ENCODE results near the gene PXMP4. TPM values are rescaled to one million over a fixed set of nuclear protein-coding genes. Genes with fewer than 3 reads are reported as not detected.

Gene PXMP4, protein sequence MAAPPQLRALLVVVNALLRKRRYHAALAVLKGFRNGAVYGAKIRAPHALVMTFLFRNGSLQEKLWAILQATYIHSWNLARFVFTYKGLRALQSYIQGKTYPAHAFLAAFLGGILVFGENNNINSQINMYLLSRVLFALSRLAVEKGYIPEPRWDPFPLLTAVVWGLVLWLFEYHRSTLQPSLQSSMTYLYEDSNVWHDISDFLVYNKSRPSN
- total RNA-seq (2021) (12.2 and 19.1 TPM in 2 replicates), Bru-seq, nascent RNA (percentile 41 among the genes with signal in this experiment), BruChase-seq, experiment 1, labeled RNA remaining after a 2-hour chase (percentile 45 among the genes with signal in this experiment), BruChase-seq, experiment 2, labeled RNA remaining after a 6-hour chase (percentile 51 among the genes with signal in this experiment)
- long read RNA-seq, full-length matches to known transcripts: 15 of 23 reads
- long read RNA-seq, partial matches to known transcripts: 0 of 23 reads
- long read RNA-seq, other reads (novel, unspliced or antisense): 8 of 23 reads

DNA sequence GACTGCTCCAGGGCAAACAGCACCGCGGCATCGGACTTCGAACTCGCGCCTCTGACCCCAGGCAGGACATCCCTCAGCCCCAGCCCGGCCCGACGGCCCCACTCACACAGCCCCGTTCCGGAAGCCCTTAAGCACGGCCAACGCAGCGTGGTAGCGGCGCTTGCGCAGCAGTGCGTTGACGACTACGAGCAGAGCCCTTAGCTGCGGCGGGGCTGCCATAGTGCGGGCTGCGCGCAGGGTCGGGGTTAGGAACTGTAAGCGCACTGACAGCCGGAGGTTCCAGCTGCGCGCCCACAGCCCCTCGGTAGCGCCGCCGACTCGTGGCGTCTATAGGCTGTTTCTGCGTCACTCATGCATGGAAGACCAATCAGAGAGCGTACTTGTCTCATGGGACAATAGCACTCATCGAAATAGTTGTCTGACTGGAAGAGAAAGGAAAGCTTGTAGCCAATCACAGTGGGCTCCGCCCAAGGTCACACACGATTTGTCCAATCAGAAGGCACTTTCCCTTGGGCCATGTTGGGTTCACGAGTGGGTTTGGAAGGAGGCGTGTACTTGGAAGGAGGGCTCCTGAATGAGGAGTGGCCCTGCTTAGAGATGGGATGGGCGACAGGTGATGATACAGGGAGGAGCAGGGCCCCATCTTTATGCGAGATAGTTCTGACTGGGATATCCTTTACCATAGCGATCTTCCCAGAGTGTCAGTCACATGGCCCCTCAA lies at the start of gene PXMP4:
TSS of gene PXMP4 (minus strand) at position 322 of the 721 bp plus-strand sequence. CDS start at position 219, 103 bp downstream.
- no TSS peak for BruUV-seq (replicated peaks)

DNA sequence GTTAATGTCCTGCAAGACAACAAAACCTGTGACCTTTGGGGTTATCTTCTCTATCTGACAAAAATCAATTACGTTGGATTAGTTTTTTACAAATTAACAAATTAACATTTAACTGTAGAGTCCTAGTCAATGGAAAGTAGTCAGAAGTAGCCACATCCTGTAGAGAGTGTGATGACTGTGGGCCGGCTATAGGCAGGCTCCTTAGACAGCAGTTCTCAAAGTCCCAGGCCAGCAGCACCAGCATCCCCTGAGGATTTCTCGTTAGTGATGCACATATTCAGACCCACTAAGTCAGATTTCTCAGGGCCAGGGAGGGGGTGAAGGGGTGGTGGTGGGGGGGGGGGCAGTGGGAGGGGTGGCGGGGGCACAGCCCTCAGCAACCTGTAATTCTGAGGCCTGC lies 48.9 kb upstream of the PXMP4 start:
- Histone ChIP-seq H3K36me3 (ENCODE audit: low read depth) (no peaks in the 10 kb centered on the region), H3F3A (ENCODE audit: insufficient read depth, low read depth) (peaks cover 5% of the 10 kb centered on the region; the same call in 1 of the 2 replicates), H3K4me2 (no peak overlapping the region), H3K9me3 (ENCODE audit: insufficient read depth, low read depth) (no peaks in the 10 kb centered on the region), H3K79me2 (ENCODE audit: low read depth) (no peaks in the 10 kb centered on the region), H3K4me3 (no peak overlapping the region), H3K27ac (no peak overlapping the region), H3K4me1 (replicated peaks; ENCODE audit: insufficient read depth) (no peaks in the 10 kb centered on the region), H3K9me2 (ENCODE audit: insufficient read depth) (no peaks in the 10 kb centered on the region), H4K20me1 (ENCODE audit: insufficient read depth) (no peaks in the 10 kb centered on the region), H2AFZ (no peak overlapping the region), H3K27me3 (ENCODE audit: insufficient read depth, low read depth) (no peaks in the 10 kb centered on the region)
- BruUV-seq (replicated peaks): no TSS peak
- TF ChIP-seq EZH2 (IDR thresholded peaks at IDR 0.05; ENCODE audit: low read depth): no peak
- TF ChIP-seq, protein P1, sequence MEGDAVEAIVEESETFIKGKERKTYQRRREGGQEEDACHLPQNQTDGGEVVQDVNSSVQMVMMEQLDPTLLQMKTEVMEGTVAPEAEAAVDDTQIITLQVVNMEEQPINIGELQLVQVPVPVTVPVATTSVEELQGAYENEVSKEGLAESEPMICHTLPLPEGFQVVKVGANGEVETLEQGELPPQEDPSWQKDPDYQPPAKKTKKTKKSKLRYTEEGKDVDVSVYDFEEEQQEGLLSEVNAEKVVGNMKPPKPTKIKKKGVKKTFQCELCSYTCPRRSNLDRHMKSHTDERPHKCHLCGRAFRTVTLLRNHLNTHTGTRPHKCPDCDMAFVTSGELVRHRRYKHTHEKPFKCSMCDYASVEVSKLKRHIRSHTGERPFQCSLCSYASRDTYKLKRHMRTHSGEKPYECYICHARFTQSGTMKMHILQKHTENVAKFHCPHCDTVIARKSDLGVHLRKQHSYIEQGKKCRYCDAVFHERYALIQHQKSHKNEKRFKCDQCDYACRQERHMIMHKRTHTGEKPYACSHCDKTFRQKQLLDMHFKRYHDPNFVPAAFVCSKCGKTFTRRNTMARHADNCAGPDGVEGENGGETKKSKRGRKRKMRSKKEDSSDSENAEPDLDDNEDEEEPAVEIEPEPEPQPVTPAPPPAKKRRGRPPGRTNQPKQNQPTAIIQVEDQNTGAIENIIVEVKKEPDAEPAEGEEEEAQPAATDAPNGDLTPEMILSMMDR (conservative IDR thresholded peaks at IDR 0.05): no peak
- intact Hi-C loops (cut with micrococcal nuclease; ENCODE audit: unreplicated experiment): no loop called here
- ChIA-PET CTCF (no interaction called here), POLR2A (ENCODE audit: unreplicated experiment) (no interaction called here)
- DNase-seq: no peak

More for the DNA sequence above, at the start of gene PXMP4:
- no peaks in the 10 kb centered on the region for H3K9me2 ChIP-seq (ENCODE audit: insufficient read depth)
- peak within 1 kb of the TSS; percentile 91 for H2AFZ ChIP-seq
- H3K4me2 ChIP-seq: peak within 1 kb of the TSS; percentile 82
- H3F3A ChIP-seq (ENCODE audit: insufficient read depth, low read depth): peaks cover 28% of the 10 kb centered on the region
- H3K36me3 ChIP-seq (ENCODE audit: low read depth): no peaks in the 10 kb centered on the region
- H3K4me3 ChIP-seq: peak within 1 kb of the TSS; percentile 68
- H3K27me3 ChIP-seq (ENCODE audit: insufficient read depth, low read depth): no peaks in the 10 kb centered on the region
- peaks cover 7% of the 10 kb centered on the region; the same call in 1 of the 2 replicates for H3K79me2 ChIP-seq (ENCODE audit: low read depth)
- no peaks in the 10 kb centered on the region for H4K20me1 ChIP-seq (ENCODE audit: insufficient read depth)
- H3K9me3 ChIP-seq (ENCODE audit: insufficient read depth, low read depth): no peaks in the 10 kb centered on the region
- H3K4me1 ChIP-seq (replicated peaks; ENCODE audit: insufficient read depth): peaks cover 32% of the 10 kb centered on the region
- no peak for TF ChIP-seq EZH2 (IDR thresholded peaks at IDR 0.05; ENCODE audit: low read depth)
- TF ChIP-seq, protein P1 (conservative IDR thresholded peaks at IDR 0.05): no peak
- DNase-seq: peak; percentile 88 to 91
- intact Hi-C loops (cut with micrococcal nuclease; ENCODE audit: unreplicated experiment): no loop called here
- POLR2A ChIA-PET (ENCODE audit: unreplicated experiment): interaction anchor here (0.5 to 1.0 kb wide), 6 partner anchors 13 to 272 kb away, joined by 3 to 8 read pairs (median 4); partner anchors contain the start of gene CBFA2T2
- no peak within 1 kb of the TSS for H3K27ac ChIP-seq
- CTCF ChIA-PET: interaction anchor here (0.6 kb wide), 2 partner anchors 11 to 173 kb away, joined by 4 to 6 read pairs; no protein-coding TSS in a partner anchor

DNA sequence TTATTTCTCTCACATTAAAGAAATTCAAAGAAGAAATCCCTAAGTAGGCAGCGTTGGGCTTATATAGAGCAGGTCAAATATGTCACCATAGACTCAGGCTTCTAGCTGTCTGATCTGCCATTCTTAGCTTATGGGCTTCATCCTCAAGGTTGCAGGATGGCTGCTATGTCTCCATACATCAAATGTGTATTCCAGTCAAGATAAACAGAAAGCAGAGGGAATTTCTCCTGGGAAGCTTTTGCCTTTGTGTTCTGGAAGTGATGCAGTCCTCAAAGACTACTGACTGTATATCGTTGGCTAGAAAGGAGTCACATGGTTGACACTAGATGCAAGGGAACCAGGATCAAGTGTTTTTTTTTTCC lies 47.6 kb upstream of the PXMP4 start:
- no peaks in the 10 kb centered on the region for H3K79me2 ChIP-seq (ENCODE audit: low read depth)
- no peak overlapping the region for H3K4me2 ChIP-seq
- no peaks in the 10 kb centered on the region for H3K27me3 ChIP-seq (ENCODE audit: insufficient read depth, low read depth)
- H2AFZ ChIP-seq: no peak overlapping the region
- TF ChIP-seq EZH2 (IDR thresholded peaks at IDR 0.05; ENCODE audit: low read depth): no peak
- TF ChIP-seq, protein P1 (conservative IDR thresholded peaks at IDR 0.05): no peak
- H3K4me3 ChIP-seq: no peak overlapping the region
- no peaks in the 10 kb centered on the region for H3K9me3 ChIP-seq (ENCODE audit: insufficient read depth, low read depth)
- DNase-seq: no peak
- no TSS peak for BruUV-seq (replicated peaks)
- H3K4me1 ChIP-seq (replicated peaks; ENCODE audit: insufficient read depth): no peaks in the 10 kb centered on the region
- H3K36me3 ChIP-seq (ENCODE audit: low read depth): no peaks in the 10 kb centered on the region
- ChIA-PET CTCF (no interaction called here), POLR2A (ENCODE audit: unreplicated experiment) (no interaction called here)
- H4K20me1 ChIP-seq (ENCODE audit: insufficient read depth): no peaks in the 10 kb centered on the region
- 0 out of 2 replicates have a peak, but pooled peaks cover 5% of the 10 kb centered on the region for H3F3A ChIP-seq (ENCODE audit: insufficient read depth, low read depth)
- intact Hi-C loops (cut with micrococcal nuclease; ENCODE audit: unreplicated experiment): no loop called here
- H3K27ac ChIP-seq: no peak overlapping the region
- H3K9me2 ChIP-seq (ENCODE audit: insufficient read depth): no peaks in the 10 kb centered on the region

Data from PC-9 (cell line).